PC-3 (cell line): Measurements from ENCODE around the gene LRRFIP2. TPM values are rescaled to one million over a fixed set of nuclear protein-coding genes. Genes with fewer than 3 reads are reported as not detected.
"Not testable (repeated sequence)": the region's sequence is repeated elsewhere in the genome, so short reads cannot be mapped to it uniquely, and the experiment has no call there.

Experiments
- ATAC-seq: fragments of 200-7000 bp; cut with Tn5 transposase; 2 replicates; pipeline ENCODE4 v1.9.1; 2020; ENCODE audit warnings: mild to moderate bottlenecking, moderate library complexity
- BruUV-seq: library from RNA; stranded (reverse); fragments of 400-500 nt; replicated peaks from 2 replicates; lab custom pipeline; 2021; lab: Mats Ljungman, UMichigan
- CTCF ChIA-PET: fragments of 300-600 bp; sonication (Branson Sonifier 250); formaldehyde crosslinking; loops from one replicate; lab custom pipeline; 2022; ENCODE audit warnings: antibody characterized with exemption; lab: Charles Lee
- POLR2A ChIA-PET: fragments of 300-600 bp; sonication (Branson Sonifier 250); formaldehyde crosslinking; loops from one replicate; lab custom pipeline; 2022; ENCODE audit warnings: antibody characterized with exemption; ENCODE audit not compliant: unreplicated experiment; lab: Charles Lee
- DNase-seq: peaks from one replicate; pipeline ENCODE4 v3.0.0-alpha.2; 2015
- H2AFZ ChIP-seq: fragments of 300-600 bp; sonication (generic); 2 replicates; pipeline ENCODE4 v1.6.0; 2016; ENCODE audit warnings: antibody characterized with exemption, low read length
- H3F3A ChIP-seq: fragments of 300-600 bp; sonication (generic); one replicate; pipeline ENCODE4 v1.6.0; 2017; ENCODE audit warnings: antibody characterized with exemption, low read length, control low read depth, mild to moderate bottlenecking; ENCODE audit not compliant: unreplicated experiment
- H3K27ac ChIP-seq: fragments of 300-600 bp; sonication (generic); 2 replicates; pipeline ENCODE4 v1.5.1; 2016; ENCODE audit warnings: mild to moderate bottlenecking, low read length
- H3K27me3 ChIP-seq: fragments of 300-600 bp; sonication (generic); 2 replicates; pipeline ENCODE4 v1.6.1; 2016; ENCODE audit warnings: low read length, mixed read lengths
- H3K36me3 ChIP-seq: fragments of 300-600 bp; sonication (generic); 2 replicates; pipeline ENCODE4 v1.6.1; 2016; ENCODE audit warnings: low read depth, mixed run types, low read length, mixed read lengths
- H3K4me1 ChIP-seq: fragments of 300-600 bp; sonication (generic); 2 replicates; pipeline ENCODE4 v1.5.1; 2016; ENCODE audit warnings: low read length; ENCODE audit not compliant: insufficient read depth
- H3K4me2 ChIP-seq: fragments of 300-600 bp; sonication (generic); 2 replicates; pipeline ENCODE4 v1.6.0; 2016; ENCODE audit warnings: low read length
- H3K4me3 ChIP-seq: fragments of 300-600 bp; sonication (generic); 2 replicates; pipeline ENCODE4 v1.5.1; 2016; ENCODE audit warnings: mild to moderate bottlenecking, low read length, mixed read lengths
- H3K79me2 ChIP-seq: fragments of 300-600 bp; sonication (generic); 2 replicates; pipeline ENCODE4 v1.6.1; 2017; ENCODE audit warnings: low read length, mixed read lengths
- H3K9ac ChIP-seq: fragments of 300-600 bp; sonication (generic); 2 replicates; pipeline ENCODE4 v1.6.0; 2016; ENCODE audit warnings: mild to moderate bottlenecking, low read length
- H3K9me2 ChIP-seq: fragments of 300-600 bp; sonication (generic); replicated peaks from 2 replicates; pipeline ENCODE4 v1.6.1; 2016; ENCODE audit warnings: mixed run types, low read length, mixed read lengths
- H3K9me3 ChIP-seq: fragments of 300-600 bp; sonication (generic); 2 replicates; pipeline ENCODE4 v1.6.1; 2016; ENCODE audit warnings: low read length, mixed read lengths
- H4K20me1 ChIP-seq: fragments of 300-600 bp; sonication (generic); 2 replicates; pipeline ENCODE4 v1.6.1; 2016; ENCODE audit warnings: low read length, mixed read lengths
- CTCF ChIP-seq: fragments of 300-600 bp; sonication (generic); conservative IDR thresholded peaks from 2 replicates; pipeline ENCODE4 v1.5.1; 2017; ENCODE audit warnings: antibody characterized with exemption, low read depth, mild to moderate bottlenecking, low read length
- EZH2 ChIP-seq: fragments of 300-600 bp; sonication (generic); IDR thresholded peaks from one replicate; pipeline ENCODE4 v1.6.1; 2017; ENCODE audit warnings: antibody characterized with exemption, mild to moderate bottlenecking, low read length; ENCODE audit not compliant: unreplicated experiment
- EZH2phosphoT487 ChIP-seq: fragments of 300-600 bp; sonication (generic); IDR thresholded peaks from 2 replicates; pipeline ENCODE4 v1.6.1; 2018; ENCODE audit warnings: mild to moderate bottlenecking, antibody characterized with exemption, low read length, borderline replicate concordance
- intact Hi-C: fragments of 100-400 bp; cut with micrococcal nuclease; formaldehyde crosslinking; loops from 2 replicates; pipeline ENCODE4 v1.9.0; 2023
- total RNA-seq: library from RNA; depleted of rRNA; stranded (reverse); fragments of >200 nt; gene quantifications from 2 replicates; pipeline ENCODE4 v1.2.3, GENCODE V29; 2014

LRRFIP2 gene
- total RNA-seq, 1 experiment from 2014 or later = 54.7 TPM

- Histone ChIP-seq H3K9ac (no peak overlapping the region), H3K79me2 (no peaks in the 10 kb centered on the region), H3K36me3 (peaks cover 71% of the 10 kb centered on the region), H4K20me1 (no peaks in the 10 kb centered on the region), H3K4me1 (peaks cover 29% of the 10 kb centered on the region), H3F3A (peaks cover 8% of the 10 kb centered on the region), H3K4me2 (no peak overlapping the region), H3K27ac (no peak overlapping the region), H3K9me2 (no peaks in the 10 kb centered on the region), H3K27me3 (no peaks in the 10 kb centered on the region), H3K9me3 (no peaks in the 10 kb centered on the region), H2AFZ (no peak overlapping the region), H3K4me3 (no peak overlapping the region)
- ChIA-PET POLR2A (no interaction called here), CTCF (no interaction called here)
- ATAC-seq (peak; percentile 61), DNase-seq (no peak)
- no TSS peak for BruUV-seq
- intact Hi-C loops = loop anchor here (2.0 kb wide), 1 partner anchor 160 kb away; no protein-coding TSS in a partner anchor
- no peak for TF ChIP-seq CTCF
- TF ChIP-seq EZH2 = no peak
- TF ChIP-seq EZH2phosphoT487 = no peak
These were observed 121.5 kb downstream of the LRRFIP2 start for GRCh38 chr3:37052860-37053259.

GRCh38 chr3:37050282-37050681, 124.1 kb downstream of the LRRFIP2 start:
- Histone ChIP-seq H3K36me3 (peaks cover 64% of the 10 kb centered on the region), H3K4me2 (no peak overlapping the region), H3K79me2 (no peaks in the 10 kb centered on the region), H2AFZ (no peak overlapping the region), H3K27ac (no peak overlapping the region), H3F3A (peaks cover 8% of the 10 kb centered on the region), H3K9me2 (no peaks in the 10 kb centered on the region), H4K20me1 (no peaks in the 10 kb centered on the region), H3K4me1 (peaks cover 19% of the 10 kb centered on the region), H3K9me3 (no peaks in the 10 kb centered on the region), H3K27me3 (no peaks in the 10 kb centered on the region), H3K4me3 (no peak overlapping the region), H3K9ac (no peak overlapping the region)
- POLR2A ChIA-PET = no interaction called here
- intact Hi-C loops = no loop called here
- DNase-seq = no peak
- CTCF ChIA-PET = no interaction called here
- TF ChIP-seq EZH2 (no peak), CTCF (no peak), EZH2phosphoT487 (no peak)
- no TSS peak for BruUV-seq
- no peak for ATAC-seq

- BruUV-seq, H3K4me1 ChIP-seq, H4K20me1 ChIP-seq, H3K27me3 ChIP-seq, H3K9me3 ChIP-seq, H3F3A ChIP-seq, H3K79me2 ChIP-seq, H3K27ac ChIP-seq, ATAC-seq, DNase-seq, H3K4me3 ChIP-seq, H2AFZ ChIP-seq, POLR2A ChIA-PET, H3K9ac ChIP-seq, H3K4me2 ChIP-seq, H3K9me2 ChIP-seq, intact Hi-C loops, CTCF ChIA-PET: not testable (repeated sequence)
- H3K36me3 ChIP-seq = peaks cover 31% of the 10 kb centered on the region
These were observed 131.7 kb downstream of the LRRFIP2 start for GRCh38 chr3:37042712-37043111.
